Measurements from ENCODE around the gene COL24A1. TPM values are rescaled to one million over a fixed set of nuclear protein-coding genes. Genes with fewer than 3 reads are reported as not detected.
"Not testable (repeated sequence)": the region's sequence is repeated elsewhere in the genome, so short reads cannot be mapped to it uniquely, and the experiment has no call there.

COL24A1 gene
- total RNA-seq, 4 donors from 2014 or later, result 1.2 to 4.7 (median 3.3) TPM

DNA sequence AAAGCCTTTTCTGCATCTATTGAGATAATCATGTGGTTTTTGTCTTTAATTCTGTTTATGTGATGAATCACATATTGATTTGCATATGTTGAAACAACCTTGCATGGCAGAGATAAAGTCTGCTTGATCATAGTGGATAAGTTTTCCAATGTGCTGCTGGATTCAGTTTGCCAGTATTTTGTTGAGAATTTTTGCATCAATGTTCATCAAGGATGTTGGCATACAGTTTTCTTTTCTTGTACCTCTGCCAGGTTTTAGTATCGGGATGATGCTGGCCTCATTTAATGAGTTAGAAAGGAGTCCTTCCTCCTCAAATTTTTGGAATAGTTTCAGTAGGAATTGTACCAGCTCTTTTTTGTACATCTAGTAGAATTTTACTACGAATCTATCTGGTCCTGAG lies 55.0 kb downstream of the COL24A1 start:
- no peak overlapping the region for H3K4me3 ChIP-seq

DNA sequence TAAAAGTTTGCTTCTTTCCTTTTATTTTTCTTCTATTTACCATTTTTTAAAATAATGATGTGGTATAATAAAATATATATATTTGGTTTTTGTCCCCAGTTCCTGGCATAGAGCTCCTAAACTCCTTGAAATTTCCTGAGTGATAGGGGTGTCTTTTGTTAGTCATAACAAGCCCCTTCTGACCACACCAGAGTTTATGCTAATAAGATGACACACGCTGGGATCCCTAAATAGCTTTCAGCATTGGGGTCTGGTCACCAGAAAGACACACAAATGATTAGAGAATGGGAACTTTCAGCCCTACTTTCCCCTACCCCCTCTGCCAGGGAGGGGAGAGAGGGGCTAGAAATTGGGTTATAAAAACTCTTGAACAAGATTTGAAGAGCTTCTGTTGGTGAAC lies 56.2 kb downstream of the COL24A1 start:
- H3K27me3 ChIP-seq, result no peaks in the 10 kb centered on the region
- ATAC-seq, result no peak
- H3K9me3 ChIP-seq, result no peaks in the 10 kb centered on the region
- no peak for TF ChIP-seq POLR2AphosphoS5 (IDR thresholded peaks at IDR 0.05)
- no peak for TF ChIP-seq POLR2A (IDR thresholded peaks at IDR 0.05)
- no peak for TF ChIP-seq EP300 (IDR thresholded peaks at IDR 0.05)
- no peak overlapping the region for H3K4me3 ChIP-seq
- H3K4me1 ChIP-seq, result no peaks in the 10 kb centered on the region
- 25 to 38% methylated on average over 1 of the region's 1 CpG for WGBS, 2 donors (ENCODE audit: low coverage in 1 of 2)
- H3K27ac ChIP-seq, result no peak overlapping the region
- H3K36me3 ChIP-seq, result no peaks in the 10 kb centered on the region

More for the DNA sequence above, 55.0 kb downstream of the COL24A1 start:
- no peaks in the 10 kb centered on the region for H3K4me1 ChIP-seq
- H3K27me3 ChIP-seq, result no peaks in the 10 kb centered on the region
- no peak for TF ChIP-seq POLR2AphosphoS5 (IDR thresholded peaks at IDR 0.05)
- TF ChIP-seq EP300 (IDR thresholded peaks at IDR 0.05), result no peak
- H3K27ac ChIP-seq, result no peak overlapping the region
- no peaks in the 10 kb centered on the region for H3K9me3 ChIP-seq
- 31 to 50% methylated on average over 2 of the region's 2 CpGs for WGBS, 2 donors (ENCODE audit: low coverage in 1 of 2)
- no peaks in the 10 kb centered on the region for H3K36me3 ChIP-seq
- no peak for ATAC-seq

DNA sequence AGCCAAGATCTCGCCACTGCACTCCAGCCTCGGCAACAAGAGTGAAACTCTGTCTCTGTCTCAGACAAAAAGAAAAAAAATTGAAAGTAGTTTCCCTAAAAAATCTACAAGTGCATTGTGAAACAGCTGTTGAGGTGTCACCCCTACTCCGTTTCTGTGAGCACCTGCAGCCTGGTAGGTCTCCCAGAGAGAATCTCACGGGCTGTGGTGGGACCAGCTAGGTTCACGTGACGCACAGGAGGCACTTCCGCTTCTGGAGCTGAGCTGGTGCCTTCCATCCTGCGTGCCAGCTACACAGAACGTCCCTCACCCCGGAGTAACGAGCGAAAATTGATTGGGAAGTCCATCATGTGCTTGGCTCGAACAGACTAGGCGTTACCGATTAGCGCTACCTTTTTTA lies 66.8 kb downstream of the COL24A1 start:
- no peak overlapping the region for H3K27ac ChIP-seq
- TF ChIP-seq, protein P1, sequence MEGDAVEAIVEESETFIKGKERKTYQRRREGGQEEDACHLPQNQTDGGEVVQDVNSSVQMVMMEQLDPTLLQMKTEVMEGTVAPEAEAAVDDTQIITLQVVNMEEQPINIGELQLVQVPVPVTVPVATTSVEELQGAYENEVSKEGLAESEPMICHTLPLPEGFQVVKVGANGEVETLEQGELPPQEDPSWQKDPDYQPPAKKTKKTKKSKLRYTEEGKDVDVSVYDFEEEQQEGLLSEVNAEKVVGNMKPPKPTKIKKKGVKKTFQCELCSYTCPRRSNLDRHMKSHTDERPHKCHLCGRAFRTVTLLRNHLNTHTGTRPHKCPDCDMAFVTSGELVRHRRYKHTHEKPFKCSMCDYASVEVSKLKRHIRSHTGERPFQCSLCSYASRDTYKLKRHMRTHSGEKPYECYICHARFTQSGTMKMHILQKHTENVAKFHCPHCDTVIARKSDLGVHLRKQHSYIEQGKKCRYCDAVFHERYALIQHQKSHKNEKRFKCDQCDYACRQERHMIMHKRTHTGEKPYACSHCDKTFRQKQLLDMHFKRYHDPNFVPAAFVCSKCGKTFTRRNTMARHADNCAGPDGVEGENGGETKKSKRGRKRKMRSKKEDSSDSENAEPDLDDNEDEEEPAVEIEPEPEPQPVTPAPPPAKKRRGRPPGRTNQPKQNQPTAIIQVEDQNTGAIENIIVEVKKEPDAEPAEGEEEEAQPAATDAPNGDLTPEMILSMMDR (IDR thresholded peaks at IDR 0.05), result no peak
- no peak for TF ChIP-seq EP300 (IDR thresholded peaks at IDR 0.05)
- no peaks in the 10 kb centered on the region for H3K27me3 ChIP-seq
- WGBS, 2 donors (ENCODE audit: low coverage in 1 of 2), result 93 to 100% methylated on average over 1 to 9 of the region's 16 CpGs
- no peak overlapping the region for H3K4me3 ChIP-seq
- H3K36me3 ChIP-seq, result no peaks in the 10 kb centered on the region
- ATAC-seq, result no peak
- no peaks in the 10 kb centered on the region for H3K9me3 ChIP-seq
- peaks cover 0 to 10% (median 0%) of the 10 kb centered on the region in 3 donors for H3K4me1 ChIP-seq

DNA sequence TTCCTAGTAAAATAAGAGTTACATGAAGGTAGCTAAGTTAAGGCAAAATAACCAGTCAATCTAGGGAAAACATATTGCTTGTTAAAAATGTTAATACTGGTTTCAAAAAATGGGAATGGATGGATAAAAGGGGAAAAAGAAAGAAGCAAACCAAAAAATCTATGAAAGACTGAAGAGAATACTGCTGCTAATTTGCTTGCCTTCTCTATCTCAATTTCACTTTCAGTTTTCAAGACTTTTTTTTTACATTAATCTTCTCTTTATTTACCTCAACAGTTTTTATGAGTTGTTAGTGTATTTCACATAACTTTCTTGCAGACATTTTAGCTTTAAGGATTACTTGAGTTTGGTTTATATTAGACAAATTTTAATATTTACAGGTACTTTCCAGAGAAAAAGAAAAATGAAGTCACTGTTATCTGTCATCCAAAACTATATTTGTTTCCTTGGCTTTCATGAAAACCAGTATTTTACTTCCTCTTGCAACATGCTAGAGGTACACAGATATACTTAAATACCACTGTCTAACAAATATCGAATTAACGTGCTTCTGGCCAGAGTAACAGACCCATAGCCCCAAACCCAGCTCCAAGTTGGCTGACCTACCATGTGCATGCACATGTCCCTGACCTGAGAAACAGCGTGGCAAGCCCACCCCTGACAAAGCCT lies 70.7 kb downstream of the COL24A1 start:
- WGBS, 2 donors (ENCODE audit: low coverage in 1 of 2), result 62 to 76% methylated on average over 2 to 3 of the region's 3 CpGs

DNA sequence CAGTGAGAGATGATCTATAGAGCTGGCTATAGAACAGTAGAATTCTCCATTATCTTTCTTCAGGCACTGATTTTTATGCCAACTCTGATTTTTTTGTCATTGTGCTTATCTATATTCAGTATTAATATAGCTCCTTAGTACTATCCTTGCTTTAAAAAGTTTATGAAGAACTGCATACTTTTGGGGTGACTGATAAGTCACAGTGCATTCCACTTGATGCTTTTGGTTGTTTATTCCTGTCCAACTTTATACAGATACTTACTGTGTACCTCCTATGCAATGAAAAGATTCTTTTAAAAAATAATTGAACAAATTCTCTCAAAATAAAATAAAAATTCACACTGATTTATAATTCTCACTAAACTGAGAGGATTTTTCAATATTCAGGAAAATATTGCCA lies 71.6 kb downstream of the COL24A1 start:
- Histone ChIP-seq H3K27me3 (no peaks in the 10 kb centered on the region), H3K27ac (no peak overlapping the region), H3K4me3 (no peak overlapping the region), H3K4me1 (peaks cover 0 to 10% (median 0%) of the 10 kb centered on the region in 3 donors), H3K9me3 (no peaks in the 10 kb centered on the region), H3K36me3 (no peaks in the 10 kb centered on the region)
- no peak for ATAC-seq
- TF ChIP-seq, protein P1 (IDR thresholded peaks at IDR 0.05), result no peak
- TF ChIP-seq POLR2AphosphoS5 (IDR thresholded peaks at IDR 0.05) (no peak), POLR2A (IDR thresholded peaks at IDR 0.05) (no peak), EP300 (IDR thresholded peaks at IDR 0.05) (no peak)

More for the DNA sequence above, 70.7 kb downstream of the COL24A1 start:
- Histone ChIP-seq H3K4me3 (no peak overlapping the region), H3K4me1 (peaks cover 0 to 10% (median 0%) of the 10 kb centered on the region in 3 donors), H3K27me3 (no peaks in the 10 kb centered on the region), H3K36me3 (no peaks in the 10 kb centered on the region), H3K9me3 (no peaks in the 10 kb centered on the region), H3K27ac (no peak overlapping the region)
- TF ChIP-seq POLR2A (IDR thresholded peaks at IDR 0.05), result no peak
- TF ChIP-seq POLR2AphosphoS5 (IDR thresholded peaks at IDR 0.05), result no peak
- TF ChIP-seq, protein P1 (IDR thresholded peaks at IDR 0.05), result no peak
- no peak for TF ChIP-seq EP300 (IDR thresholded peaks at IDR 0.05)
- no peak for ATAC-seq

DNA sequence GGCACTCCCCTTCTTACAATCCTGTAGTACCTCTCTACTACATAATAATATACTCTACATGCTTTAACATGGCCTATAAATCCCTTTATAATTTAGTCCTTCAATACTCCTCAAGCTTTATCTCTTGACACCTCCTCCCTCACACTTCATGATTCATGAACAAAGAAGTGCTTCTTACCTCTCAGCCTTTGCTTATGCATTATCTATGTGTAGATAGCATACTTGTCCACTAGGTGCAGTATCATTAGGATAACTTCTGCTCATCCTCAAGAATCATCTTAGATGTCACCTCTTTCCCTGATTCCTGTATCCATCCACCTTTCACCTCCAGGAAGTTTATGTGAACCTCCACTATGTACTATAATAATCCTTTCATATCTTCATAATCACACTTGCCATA lies 74.4 kb downstream of the COL24A1 start:
- Histone ChIP-seq H3K4me1 (peaks cover 0 to 10% (median 0%) of the 10 kb centered on the region in 3 donors), H3K36me3 (no peaks in the 10 kb centered on the region), H3K27ac (no peak overlapping the region), H3K27me3 (no peaks in the 10 kb centered on the region), H3K9me3 (peaks cover 0 to 6% (median 0%) of the 10 kb centered on the region in 3 donors), H3K4me3 (no peak overlapping the region)
- TF ChIP-seq, protein P1 (IDR thresholded peaks at IDR 0.05), result no peak
- no peak for TF ChIP-seq EP300 (IDR thresholded peaks at IDR 0.05)
- no peak for TF ChIP-seq POLR2A (IDR thresholded peaks at IDR 0.05)
- TF ChIP-seq POLR2AphosphoS5 (IDR thresholded peaks at IDR 0.05), result no peak
- no peak for ATAC-seq

DNA sequence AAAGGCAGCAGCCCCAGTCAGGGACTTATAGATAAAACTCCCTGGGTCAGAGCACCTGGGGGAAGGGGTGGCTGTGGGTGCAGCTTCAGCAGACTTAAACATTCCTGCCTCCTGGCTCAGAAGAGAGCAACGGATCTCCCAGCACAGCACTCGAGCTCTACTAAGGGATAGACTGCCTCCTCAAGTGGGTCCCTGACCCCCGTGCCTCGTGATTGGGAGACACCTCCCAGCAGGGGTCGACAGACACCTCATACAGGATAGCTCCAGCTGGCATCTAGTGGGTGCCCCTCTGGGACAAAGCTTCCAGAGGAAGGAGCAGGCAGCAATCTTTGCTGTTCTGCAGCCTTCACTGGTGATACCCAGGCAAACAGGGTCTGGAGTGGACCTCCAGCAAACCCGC lies 84.1 kb downstream of the COL24A1 start:
- H3K36me3 ChIP-seq, H3K4me1 ChIP-seq, H3K4me3 ChIP-seq, H3K27ac ChIP-seq, H3K27me3 ChIP-seq, ATAC-seq, H3K9me3 ChIP-seq: not testable (repeated sequence)
- no CpG with 5 or more reads among the region's 6 CpGs for WGBS, 2 donors (ENCODE audit: low coverage in 1 of 2)

DNA sequence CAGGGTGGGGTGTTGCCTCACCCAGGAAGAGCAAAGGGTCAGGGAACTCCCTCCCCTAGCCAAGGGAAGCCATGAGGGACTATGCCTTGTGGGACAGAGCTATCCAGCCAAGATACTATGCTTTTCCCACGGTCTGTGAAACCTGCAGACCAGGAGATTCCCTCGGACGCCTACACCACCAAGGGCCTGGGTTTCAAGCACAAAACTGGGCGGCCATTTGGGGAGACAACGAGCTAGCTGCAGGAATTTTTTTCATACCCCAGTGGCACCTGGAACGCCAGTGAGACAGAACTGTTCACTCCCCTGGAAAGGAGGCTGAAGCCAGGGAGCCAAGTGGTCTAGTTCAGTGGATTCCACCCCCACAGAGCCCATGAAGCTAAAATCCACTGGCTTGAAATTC lies 84.7 kb downstream of the COL24A1 start:
- not testable (repeated sequence) for H3K4me3 ChIP-seq, H3K27ac ChIP-seq, H3K4me1 ChIP-seq, H3K27me3 ChIP-seq, H3K9me3 ChIP-seq, ATAC-seq, H3K36me3 ChIP-seq
- WGBS, 2 donors (ENCODE audit: low coverage in 1 of 2), result no CpG with 5 or more reads among the region's 6 CpGs
